ENCODE results near the gene SAFB.

The SAFB gene

DNA sequence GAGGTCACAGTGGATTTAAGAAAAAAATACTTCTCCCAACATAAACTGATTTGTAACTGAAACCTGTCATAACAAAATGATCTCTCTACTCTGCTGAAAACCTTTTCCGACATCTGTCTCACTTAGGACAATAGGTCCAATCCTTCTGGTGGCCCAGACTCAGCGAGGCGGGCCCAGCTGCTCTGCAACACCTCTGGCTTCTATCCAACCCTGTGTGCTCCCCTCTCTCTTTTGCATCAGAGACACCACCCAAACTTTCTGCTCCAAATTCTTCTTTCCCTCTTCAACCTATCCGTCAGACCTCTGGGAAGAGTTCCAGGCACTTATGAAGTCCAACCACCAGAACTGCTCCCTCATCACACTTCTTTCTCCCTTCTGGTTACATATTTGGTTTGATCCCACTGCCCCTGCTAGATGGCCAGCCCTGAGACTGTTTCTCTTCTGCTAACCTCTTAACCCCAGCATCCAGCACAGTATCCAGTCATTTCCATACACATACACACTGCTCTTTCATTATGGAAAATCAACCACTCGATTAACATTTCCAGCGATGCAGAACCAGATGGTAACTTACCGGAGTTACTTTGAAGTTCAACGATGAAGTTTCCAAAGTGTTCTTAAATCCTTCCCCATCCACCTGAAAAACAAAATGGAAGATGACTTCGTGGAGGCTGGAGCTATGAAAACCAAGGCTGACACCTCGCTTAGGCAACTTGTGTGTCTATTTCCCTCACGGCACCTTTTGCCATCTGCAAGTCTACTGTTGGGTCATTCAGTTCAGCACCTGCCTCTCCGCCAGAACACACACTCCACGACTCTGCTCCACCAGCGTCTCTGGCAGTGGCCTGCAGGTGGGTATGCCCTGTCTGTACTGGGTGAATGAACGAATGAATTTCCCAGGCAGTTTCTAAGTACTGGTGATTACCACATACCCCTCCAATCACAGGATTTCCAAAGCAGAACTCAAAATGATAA lies 9.7 kb upstream of the SAFB start:
- H3K27me3 ChIP-seq: no peaks in the 10 kb centered on the region
- no peaks in the 10 kb centered on the region for H3K4me1 ChIP-seq
- peaks cover 84% of the 10 kb centered on the region for H4K20me1 ChIP-seq
- no peaks in the 10 kb centered on the region for H3K9me3 ChIP-seq
- H3K4me3 ChIP-seq: no peak overlapping the region
- no peak overlapping the region for H3K27ac ChIP-seq
- no peak overlapping the region for H3K4me2 ChIP-seq
- peaks cover 92% of the 10 kb centered on the region for H3K36me3 ChIP-seq
- no peak for TF ChIP-seq Cebpa-rat (IDR thresholded peaks at IDR 0.05)
- H3K9ac ChIP-seq: no peak overlapping the region

GRCh38 chr19:5615756-5616327 lies 7.0 kb upstream of the SAFB start:
- peaks cover 88% of the 10 kb centered on the region for H4K20me1 ChIP-seq
- no peaks in the 10 kb centered on the region for H3K9me3 ChIP-seq
- no peak overlapping the region for H3K4me2 ChIP-seq
- H3K27me3 ChIP-seq: no peaks in the 10 kb centered on the region
- peaks cover 93% of the 10 kb centered on the region for H3K36me3 ChIP-seq
- H3K4me1 ChIP-seq: peaks cover 19% of the 10 kb centered on the region
- no peak for TF ChIP-seq Cebpa-rat (IDR thresholded peaks at IDR 0.05)
- H3K4me3 ChIP-seq: no peak overlapping the region
- no peak overlapping the region for H3K27ac ChIP-seq
- H3K9ac ChIP-seq: no peak overlapping the region

GRCh38 chr19:5617080-5617479 lies 5.8 kb upstream of the SAFB start:
- Histone ChIP-seq H3K9ac (0 out of 2 replicates have a peak overlapping the region, but pooled peaks have one; percentile 11), H4K20me1 (peaks cover 97% of the 10 kb centered on the region), H3K4me2 (no peak overlapping the region), H3K4me1 (peaks cover 27% of the 10 kb centered on the region), H3K27ac (no peak overlapping the region), H3K36me3 (peaks cover 94% of the 10 kb centered on the region), H3K9me3 (no peaks in the 10 kb centered on the region), H3K27me3 (no peaks in the 10 kb centered on the region), H3K4me3 (no peak overlapping the region)
- TF ChIP-seq Cebpa-rat (IDR thresholded peaks at IDR 0.05): no peak

- Histone ChIP-seq H3K9me3 (no peaks in the 10 kb centered on the region), H3K4me1 (peaks cover 27% of the 10 kb centered on the region), H3K9ac (no peak overlapping the region), H4K20me1 (peaks cover 87% of the 10 kb centered on the region), H3K27ac (no peak overlapping the region), H3K4me3 (no peak overlapping the region), H3K27me3 (no peaks in the 10 kb centered on the region), H3K4me2 (peak overlapping the region; percentile 7; the same call in 1 of the 2 replicates), H3K36me3 (peaks cover 79% of the 10 kb centered on the region)
- TF ChIP-seq Cebpa-rat (IDR thresholded peaks at IDR 0.05): no peak
Measured at GRCh38 chr19:5618591-5618990, 4.3 kb upstream of the SAFB start.

DNA sequence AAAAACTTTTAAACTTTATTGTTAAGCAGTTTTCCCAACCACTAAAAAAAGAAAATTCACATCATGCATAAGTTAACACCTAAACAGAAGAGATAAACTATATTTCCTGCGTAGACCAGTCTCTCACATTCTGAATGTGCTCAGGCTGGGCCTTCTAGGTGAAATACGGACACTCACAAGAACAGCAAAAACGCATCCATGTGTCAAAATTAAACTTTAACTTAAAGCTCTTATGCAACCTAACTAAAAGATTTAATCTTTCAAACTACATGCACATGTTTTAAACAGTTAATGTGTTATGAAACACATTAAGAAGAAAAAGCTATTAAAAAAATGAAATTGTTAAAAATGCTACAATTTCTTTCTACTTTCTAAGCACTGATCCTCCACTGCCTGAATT lies 2.9 kb upstream of the SAFB start:
- H3K4me1 ChIP-seq: peaks cover 32% of the 10 kb centered on the region
- no peak overlapping the region for H3K27ac ChIP-seq
- peaks cover 90% of the 10 kb centered on the region for H4K20me1 ChIP-seq
- H3K4me2 ChIP-seq: peak overlapping the region; percentile 98
- peak overlapping the region; percentile 20; the same call in 1 of the 2 replicates for H3K9ac ChIP-seq
- H3K9me3 ChIP-seq: no peaks in the 10 kb centered on the region
- H3K27me3 ChIP-seq: no peaks in the 10 kb centered on the region
- H3K36me3 ChIP-seq: peaks cover 69% of the 10 kb centered on the region
- no peak for TF ChIP-seq Cebpa-rat (IDR thresholded peaks at IDR 0.05)
- H3K4me3 ChIP-seq: no peak overlapping the region

DNA sequence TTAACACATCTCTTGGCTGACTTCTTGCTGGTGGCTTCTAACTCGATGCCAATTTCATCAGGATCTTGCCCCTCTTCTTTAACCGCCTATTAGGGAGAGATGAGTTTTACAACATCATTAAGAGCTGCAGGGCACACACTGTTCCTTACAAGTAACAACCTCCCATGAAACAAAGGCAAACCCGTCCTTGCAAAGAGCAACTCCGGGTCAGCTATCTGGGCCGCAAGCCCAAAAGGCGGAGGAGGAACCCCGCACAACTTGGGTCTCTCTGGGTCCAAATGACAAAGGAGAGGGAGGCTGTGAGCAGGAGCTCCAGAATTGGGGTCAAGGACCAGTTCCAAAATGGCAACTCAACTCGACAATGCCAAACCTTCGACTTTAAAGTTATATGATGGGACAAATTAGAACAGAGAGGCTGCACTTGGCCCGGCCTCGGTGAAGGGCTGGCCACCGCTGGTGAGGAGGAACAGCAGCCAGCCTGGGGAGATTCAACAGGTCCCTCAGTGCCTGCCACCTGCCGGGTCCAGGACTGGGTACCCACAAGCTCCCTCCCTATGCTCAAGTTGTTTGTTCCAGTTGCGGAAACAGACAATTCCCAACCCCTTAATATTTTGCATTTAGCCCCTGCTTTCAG lies 1.5 kb upstream of the SAFB start:
- no peaks in the 10 kb centered on the region for H3K27me3 ChIP-seq
- peak overlapping the region; percentile 95 for H3K27ac ChIP-seq
- H3K36me3 ChIP-seq: peaks cover 69% of the 10 kb centered on the region
- H3K4me3 ChIP-seq: peak overlapping the region; percentile 95
- no peak for TF ChIP-seq Cebpa-rat (IDR thresholded peaks at IDR 0.05)
- H4K20me1 ChIP-seq: peaks cover 91% of the 10 kb centered on the region
- H3K4me2 ChIP-seq: peak overlapping the region; percentile 98
- H3K9ac ChIP-seq: peak overlapping the region; percentile 97
- H3K9me3 ChIP-seq: no peaks in the 10 kb centered on the region
- peaks cover 46% of the 10 kb centered on the region for H3K4me1 ChIP-seq

DNA sequence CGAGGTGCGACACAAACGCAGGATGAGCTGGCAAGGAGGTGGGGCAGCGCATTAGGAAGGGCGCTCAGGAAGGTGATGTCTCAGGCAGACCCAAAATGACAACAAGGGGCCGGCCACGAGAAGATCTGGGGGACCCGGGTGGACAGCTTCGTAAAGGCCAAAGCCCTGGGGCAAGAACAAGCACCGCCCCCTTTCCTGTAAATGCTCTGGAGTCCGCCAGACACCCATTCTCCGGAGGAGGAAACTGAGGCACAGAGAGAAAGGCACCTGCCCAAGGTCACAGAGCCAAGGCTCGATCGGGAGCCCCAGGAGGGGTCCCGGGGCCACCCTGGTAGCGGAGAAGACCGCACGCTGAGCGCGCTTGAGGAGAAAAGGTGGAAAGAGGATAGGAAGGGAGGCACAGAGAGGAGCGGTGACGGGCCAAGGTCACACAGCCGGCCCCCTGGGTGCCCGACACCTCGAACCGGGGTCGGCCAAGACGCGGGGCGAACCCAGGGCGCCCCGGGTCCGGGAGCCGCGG lies 878 bp upstream of the SAFB start:
- no peaks in the 10 kb centered on the region for H3K27me3 ChIP-seq
- peak overlapping the region; percentile 95 for H3K27ac ChIP-seq
- H3K9me3 ChIP-seq: no peaks in the 10 kb centered on the region
- peak overlapping the region; percentile 95 for H3K4me3 ChIP-seq
- H4K20me1 ChIP-seq: peaks cover 91% of the 10 kb centered on the region
- no peak for TF ChIP-seq Cebpa-rat (IDR thresholded peaks at IDR 0.05)
- H3K36me3 ChIP-seq: peaks cover 69% of the 10 kb centered on the region
- H3K9ac ChIP-seq: peak overlapping the region; percentile 97
- H3K4me1 ChIP-seq: peaks cover 52% of the 10 kb centered on the region
- peak overlapping the region; percentile 98 for H3K4me2 ChIP-seq

- Histone ChIP-seq H3K27ac (peak overlapping the region; percentile 99), H3K27me3 (no peaks in the 10 kb centered on the region), H3K36me3 (peaks cover 69% of the 10 kb centered on the region), H3K9me3 (no peaks in the 10 kb centered on the region), H3K4me1 (peaks cover 67% of the 10 kb centered on the region), H3K4me2 (peak overlapping the region; percentile 97), H3K4me3 (peak overlapping the region; percentile 95), H3K9ac (peak overlapping the region; percentile 99), H4K20me1 (peaks cover 91% of the 10 kb centered on the region)
- no peak for TF ChIP-seq Cebpa-rat (IDR thresholded peaks at IDR 0.05)
Measured at GRCh38 chr19:5623397-5624017, 624 bp downstream of the SAFB start.

GRCh38 chr19:5624018-5624663 lies 1.3 kb downstream of the SAFB start:
- Histone ChIP-seq H3K4me2 (peak overlapping the region; percentile 97), H3K4me3 (peak overlapping the region; percentile 95), H3K36me3 (peaks cover 69% of the 10 kb centered on the region), H3K9me3 (no peaks in the 10 kb centered on the region), H4K20me1 (peaks cover 91% of the 10 kb centered on the region), H3K4me1 (peaks cover 70% of the 10 kb centered on the region), H3K27ac (peak overlapping the region; percentile 99), H3K27me3 (no peaks in the 10 kb centered on the region), H3K9ac (peak overlapping the region; percentile 99)
- no peak for TF ChIP-seq Cebpa-rat (IDR thresholded peaks at IDR 0.05)

All from BLaER1 (cell line).